GM15510 (cell line): ENCODE data around the gene CALHM6.

Experiments
- POLR2A ChIP-seq: IDR thresholded peaks from 3 replicates; pipeline ENCODE4 v1.6.1; 2011; ENCODE audit warnings: borderline replicate concordance; ENCODE audit not compliant: insufficient read length; ENCODE audit errors: extremely low read depth

The CALHM6 gene

GRCh38 chr6:116461331-116461931 is at the start of gene CALHM6:
Gene CALHM6 (plus strand): TSS chr6:116461375. CDS start chr6:116461930, 555 bp downstream.
- no peak for TF ChIP-seq POLR2A

DNA sequence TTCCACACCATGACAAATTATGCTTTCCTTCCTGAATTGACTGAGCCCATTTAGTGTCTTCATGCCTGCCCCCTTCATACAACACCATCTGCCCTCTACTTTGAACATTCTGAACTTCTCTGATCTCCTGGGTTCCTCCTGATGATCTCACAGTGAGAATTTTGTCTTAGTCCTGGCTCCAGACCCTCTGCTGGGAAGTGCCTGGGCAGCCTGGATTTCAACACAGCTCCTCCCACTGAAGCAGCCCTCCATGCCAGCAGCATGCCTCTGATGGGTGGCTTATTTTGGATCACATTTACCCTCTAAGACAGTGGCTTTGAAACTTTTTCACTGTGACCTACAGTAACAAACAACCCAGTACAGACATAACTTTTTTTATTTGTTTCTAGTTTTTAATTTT is 48.9 kb upstream of the CALHM6 start:
- TF ChIP-seq POLR2A, result no peak

GRCh38 chr6:116413357-116413756 is 47.8 kb upstream of the CALHM6 start:
- TF ChIP-seq POLR2A, result no peak

DNA sequence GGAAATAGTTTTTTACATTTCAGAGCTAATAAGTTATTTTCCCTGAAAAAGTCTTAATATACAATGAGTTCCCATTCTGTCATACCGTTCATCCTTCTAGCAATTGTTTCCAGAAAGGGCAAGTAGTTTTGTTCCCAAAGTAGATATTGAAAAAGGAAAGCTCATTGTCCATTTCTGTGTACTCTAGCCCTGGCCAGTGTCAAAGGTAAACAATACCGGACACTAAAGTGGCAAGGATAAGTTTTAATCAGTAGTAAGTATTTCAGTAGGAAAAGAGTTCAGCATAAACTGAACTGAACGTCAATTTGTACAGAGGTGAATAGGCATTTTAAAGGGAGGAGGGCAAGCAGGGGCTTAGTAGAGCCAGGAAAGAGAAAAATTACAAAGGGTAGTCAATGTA is 43.5 kb upstream of the CALHM6 start:
- no peak for TF ChIP-seq POLR2A

DNA sequence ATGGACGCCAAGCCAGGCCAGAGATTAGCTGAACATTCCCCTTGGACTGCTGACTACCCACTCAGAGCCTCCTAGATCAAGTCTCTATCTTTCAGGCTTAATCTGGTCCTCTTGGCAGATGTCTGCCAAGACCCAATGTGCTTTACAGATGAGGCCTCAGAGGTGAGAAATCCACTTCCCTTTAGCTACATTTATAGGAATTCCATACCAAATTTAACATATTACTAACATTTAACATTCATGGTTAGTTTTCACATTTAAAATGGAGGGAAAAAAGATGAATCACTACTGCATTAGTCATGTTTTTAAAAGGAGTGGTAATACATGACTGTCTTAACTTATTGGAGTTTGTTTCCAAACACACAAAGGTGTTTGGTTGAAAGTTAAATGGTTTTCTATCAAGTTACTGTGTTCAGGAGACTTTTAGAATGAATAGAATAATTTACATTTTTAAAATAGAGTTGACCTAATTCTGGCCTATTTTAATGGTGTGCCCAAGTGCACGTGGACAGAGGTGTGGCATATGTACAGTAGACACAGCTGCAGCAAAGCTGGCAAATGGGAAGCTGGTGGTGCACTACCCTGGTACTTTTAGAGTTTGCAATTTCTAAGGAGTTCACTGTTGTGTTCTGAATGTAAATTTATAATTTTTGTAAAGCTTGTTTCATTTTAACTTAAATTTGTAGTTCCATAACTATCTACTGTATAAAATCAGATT is 41.9 kb upstream of the CALHM6 start:
- TF ChIP-seq POLR2A, result no peak

DNA sequence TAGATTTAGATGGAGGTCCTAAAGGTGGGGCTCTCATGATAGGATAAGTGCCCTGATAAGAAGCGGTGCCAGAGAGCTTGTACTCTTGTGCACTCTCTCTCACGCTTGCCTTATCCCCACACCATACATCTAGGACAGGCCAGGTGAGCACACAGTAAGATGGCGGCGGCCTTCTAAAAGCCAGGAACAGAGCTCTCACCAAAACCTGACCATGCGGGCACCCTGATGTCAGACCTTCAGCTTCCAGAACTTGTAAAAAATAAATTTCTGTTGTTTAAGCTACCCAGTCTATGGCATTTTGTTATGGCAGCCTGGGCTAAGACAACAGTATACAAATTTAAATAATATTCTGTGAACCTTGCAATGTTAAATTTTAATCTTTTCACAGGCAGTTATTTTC is 40.8 kb upstream of the CALHM6 start:
- no peak for TF ChIP-seq POLR2A

DNA sequence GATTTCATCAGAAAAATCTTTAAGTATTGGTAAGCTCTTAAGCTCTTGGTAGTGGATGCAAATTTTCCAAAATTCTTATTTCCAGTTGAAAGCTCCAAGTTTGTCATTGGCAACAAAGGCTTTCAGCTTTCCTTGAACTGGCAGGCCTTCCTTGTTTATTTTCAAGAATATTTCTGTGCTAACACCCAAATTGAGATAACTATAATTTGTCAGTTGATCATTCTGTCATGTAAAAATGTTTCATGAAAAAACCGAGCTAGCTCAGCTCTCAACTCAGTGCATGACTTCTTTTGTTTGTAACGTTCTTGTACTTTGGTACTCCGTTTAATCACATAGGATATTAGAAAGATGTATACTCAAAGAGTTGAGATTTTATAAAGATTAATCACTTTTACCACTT is 38.9 kb upstream of the CALHM6 start:
- TF ChIP-seq POLR2A, result no peak

DNA sequence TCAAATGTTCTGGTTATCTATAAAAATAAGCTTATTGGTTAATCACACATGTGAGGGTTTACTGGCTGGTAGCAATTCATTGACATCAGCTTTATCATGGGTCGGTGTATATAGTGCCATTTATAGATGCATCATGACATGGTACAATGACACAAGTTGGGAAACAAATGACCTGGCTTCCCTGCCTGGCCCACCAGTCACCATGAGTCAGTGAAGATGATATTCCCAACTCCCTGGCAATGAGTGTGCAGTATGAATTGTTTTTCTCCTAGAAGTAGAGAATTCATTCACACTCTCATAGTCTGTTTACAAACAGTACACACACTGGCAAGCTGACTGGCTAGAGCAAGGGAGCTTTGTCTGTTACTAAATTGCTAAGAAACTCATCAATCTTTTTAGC is 37.2 kb upstream of the CALHM6 start:
- TF ChIP-seq POLR2A, result no peak

DNA sequence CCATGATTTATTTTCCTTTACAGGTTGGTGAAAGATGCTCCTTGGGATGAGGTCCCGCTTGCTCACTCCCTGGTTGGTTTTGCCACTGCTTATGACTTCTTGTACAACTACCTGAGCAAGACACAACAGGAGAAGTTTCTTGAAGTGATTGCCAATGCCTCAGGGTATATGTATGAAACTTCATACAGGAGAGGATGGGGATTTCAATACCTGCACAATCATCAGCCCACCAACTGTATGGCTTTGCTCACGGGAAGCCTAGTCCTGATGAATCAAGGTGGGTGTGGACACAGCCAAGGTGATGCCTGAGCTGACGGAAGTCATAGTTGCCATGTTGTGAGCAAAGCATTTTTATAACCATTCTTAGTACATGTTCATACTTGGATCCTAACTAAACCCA is 34.6 kb upstream of the CALHM6 start:
- no peak for TF ChIP-seq POLR2A

DNA sequence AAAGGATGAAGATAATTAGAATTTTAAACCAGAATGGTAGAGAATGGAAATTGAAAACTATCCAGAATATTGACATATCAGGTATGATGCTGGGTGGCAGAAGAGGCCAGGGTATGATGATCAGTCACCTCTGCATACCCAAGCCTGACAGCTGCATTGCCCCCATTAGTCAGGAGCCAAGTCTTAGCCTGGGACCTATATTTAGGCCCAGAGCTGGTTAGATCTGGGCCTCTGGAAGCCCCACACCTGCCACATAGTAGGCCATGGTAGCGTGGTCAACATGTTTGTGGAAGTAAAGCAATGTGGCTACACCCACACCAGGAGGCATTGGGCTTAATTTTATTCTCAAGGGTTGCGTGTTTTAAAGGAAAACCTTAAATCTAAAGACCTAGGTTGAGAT is 32.1 kb upstream of the CALHM6 start:
- TF ChIP-seq POLR2A, result no peak

DNA sequence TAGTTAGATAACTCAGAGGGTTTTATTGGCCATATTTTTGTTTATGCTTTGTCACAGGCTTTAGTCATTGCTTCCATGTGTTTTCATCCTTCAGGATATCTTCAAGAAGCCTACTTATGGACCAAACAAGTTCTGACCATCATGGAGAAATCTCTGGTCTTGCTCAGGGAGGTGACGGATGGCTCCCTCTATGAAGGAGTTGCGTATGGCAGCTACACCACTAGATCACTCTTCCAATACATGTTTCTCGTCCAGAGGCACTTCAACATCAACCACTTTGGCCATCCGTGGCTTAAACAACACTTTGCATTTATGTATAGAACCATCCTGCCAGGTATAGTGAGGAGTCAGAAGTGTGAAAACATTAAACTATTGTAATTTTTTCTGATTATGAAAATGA is 30.3 kb upstream of the CALHM6 start:
- TF ChIP-seq POLR2A, result no peak

- no peak for TF ChIP-seq POLR2A
Measured at GRCh38 chr6:116431964-116432595, 29.1 kb upstream of the CALHM6 start.

DNA sequence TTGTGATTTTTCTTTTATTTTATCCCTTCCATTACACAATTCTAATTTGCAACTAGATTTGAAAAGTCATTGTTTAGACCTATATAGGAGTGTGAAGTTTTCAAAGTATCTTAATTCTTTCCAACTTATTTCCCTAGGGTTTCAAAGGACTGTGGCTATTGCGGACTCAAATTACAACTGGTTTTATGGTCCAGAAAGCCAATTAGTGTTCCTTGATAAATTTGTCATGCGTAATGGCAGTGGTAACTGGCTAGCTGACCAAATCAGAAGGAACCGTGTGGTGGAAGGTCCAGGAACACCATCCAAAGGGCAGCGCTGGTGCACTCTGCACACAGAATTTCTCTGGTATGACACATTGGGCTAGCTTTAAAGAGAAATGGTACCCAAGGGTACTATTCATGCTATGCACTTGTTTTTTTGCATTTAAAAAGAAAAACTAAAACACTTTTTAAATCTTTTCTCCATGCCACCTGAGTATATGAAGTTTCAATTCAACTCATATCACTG is 27.9 kb upstream of the CALHM6 start:
- TF ChIP-seq POLR2A, result no peak

DNA sequence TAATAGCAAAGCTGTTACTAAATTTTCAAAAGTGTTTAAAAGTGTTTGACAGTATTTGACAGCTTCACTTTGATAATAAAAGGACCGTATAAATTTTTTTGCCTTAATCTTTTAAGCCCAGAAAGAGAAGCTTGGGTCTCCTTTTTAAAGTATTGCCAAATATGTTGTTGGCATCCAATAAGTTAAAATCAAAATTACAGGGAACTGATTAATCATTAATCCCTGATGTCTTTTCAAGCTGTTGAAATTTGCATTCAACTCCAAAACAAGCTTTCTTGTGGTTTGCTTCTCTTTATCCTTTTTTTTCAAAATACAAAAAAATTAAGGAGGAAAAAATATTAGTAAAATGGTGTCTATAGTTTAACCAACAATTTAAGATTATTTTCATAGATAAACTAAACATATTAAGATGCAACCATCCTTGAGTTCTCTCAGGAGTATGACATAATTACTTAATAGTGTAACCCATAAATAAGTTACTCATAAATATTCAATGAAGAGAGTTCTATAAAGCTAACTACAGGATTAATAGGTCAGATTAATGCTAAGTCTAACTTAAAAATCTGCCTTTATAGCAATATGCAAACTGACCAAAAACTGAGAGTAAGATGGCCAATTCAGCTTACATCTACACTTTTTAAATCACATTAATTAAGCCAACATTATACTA is 27.0 kb upstream of the CALHM6 start:
- no peak for TF ChIP-seq POLR2A

GRCh38 chr6:116436586-116436985 is 24.6 kb upstream of the CALHM6 start:
- no peak for TF ChIP-seq POLR2A
